K562 (cell line): ENCODE results near the gene RUNX1. TPM values are rescaled to one million over a fixed set of nuclear protein-coding genes. Genes with fewer than 3 reads are reported as not detected.
A peak's percentile ranks its signal among the peaks of the same experiment; 100 is the strongest.

ENCODE experiments used
- CBX5 ChIP-seq: IDR thresholded peaks from 2 replicates; pipeline ENCODE4 v1.6.1; 2014; ENCODE audit warnings: low read depth, borderline replicate concordance
- ELK1 ChIP-seq: sonication (generic); formaldehyde crosslinking; IDR thresholded peaks from 2 replicates; pipeline ENCODE4 v1.8.1; 2022; ENCODE audit warnings: missing genetic modification reagents
- ETV5 ChIP-seq: sonication (generic); formaldehyde crosslinking; IDR thresholded peaks from 2 replicates; pipeline ENCODE4 v1.4.0; 2020; ENCODE audit warnings: low read depth, mild to moderate bottlenecking, missing genetic modification reagents
- FOSL1 ChIP-seq: fragments of 200-800 bp; sonication (Bioruptor generic); conservative IDR thresholded peaks from 2 replicates; pipeline ENCODE4 v1.6.1; 2016; ENCODE audit warnings: missing genetic modification characterization, missing compliant biosample characterization
- HDAC6 ChIP-seq: IDR thresholded peaks from 2 replicates; pipeline ENCODE4 v1.6.1; 2012; ENCODE audit warnings: low read depth, mild to moderate bottlenecking, control low read depth, inconsistent platforms, low read length, moderate library complexity
- HMG20B ChIP-seq: fragments of 250-450 bp; sonication (Bioruptor Pico); IDR thresholded peaks from 2 replicates; pipeline ENCODE4 v1.5.0; 2021; ENCODE audit warnings: mild to moderate bottlenecking
- NCOA4 ChIP-seq: fragments of 450-650 bp; IDR thresholded peaks from 2 replicates; pipeline ENCODE4 v1.6.1; 2018; ENCODE audit warnings: mild to moderate bottlenecking; ENCODE audit not compliant: partially characterized antibody
- NFRKB ChIP-seq: fragments of 450-650 bp; IDR thresholded peaks from 2 replicates; pipeline ENCODE4 v1.6.1; 2016; ENCODE audit warnings: low read depth
- POLR2G ChIP-seq: fragments of 200-400 bp; formaldehyde crosslinking; IDR thresholded peaks from 2 replicates; pipeline ENCODE4 v1.6.1; 2017; ENCODE audit warnings: low read depth, mild to moderate bottlenecking, antibody characterized with exemption, low read length, moderate library complexity
- PYGO2 ChIP-seq: fragments of 450-650 bp; IDR thresholded peaks from 2 replicates; pipeline ENCODE4 v1.6.1; 2016; ENCODE audit warnings: mild to moderate bottlenecking, missing genetic modification characterization, moderate library complexity, missing compliant biosample characterization
- RBM15 ChIP-seq: fragments of 200-400 bp; formaldehyde crosslinking; IDR thresholded peaks from 2 replicates; pipeline ENCODE4 v1.6.1; 2018; ENCODE audit warnings: mild to moderate bottlenecking, low read length, moderate library complexity; ENCODE audit not compliant: insufficient read depth
- SRSF7 ChIP-seq: fragments of 200-400 bp; formaldehyde crosslinking; optimal IDR thresholded peaks from 2 replicates; pipeline ENCODE3; 2017; ENCODE audit warnings: mild to moderate bottlenecking, low read depth, low read length
- TBP ChIP-seq: optimal IDR thresholded peaks from 2 replicates; pipeline ENCODE3; 2011; ENCODE audit warnings: low read depth, low read length, improper control_type of control experiment
- ZNF253 ChIP-seq: fragments of 250-450 bp; sonication (Bioruptor Pico); conservative IDR thresholded peaks from 2 replicates; pipeline ENCODE4 v1.6.1; 2021; ENCODE audit warnings: mild to moderate bottlenecking
- polyA plus RNA-seq, 8 experiments: library from polyadenylated mRNA; depleted of rRNA in 4 of 8; stranded (reverse) in 5 of 8; unstranded in 3 of 8; fragments of >200 nt; fragmentation: Nextera tagmentation in 2 of 8; fragmentation: Illumina TruSeq in 1 of 8; extraction: Ambion mirVana in 2 of 8; extraction: Trizol in 1 of 8; gene quantifications; 2 replicates each; pipeline versions ENCODE4 v1.2.1 to v1.2.3, GENCODE V29; 2011 to 2014; ENCODE audit warnings: inconsistent platforms in 1 of 8, missing spikeins in 1 of 8
- total RNA-seq, 7 experiments: library from RNA; depleted of rRNA in 6 of 7; stranded (reverse); fragments of >200 nt in 6 of 7; fragmentation: Illumina TruSeq in 2 of 7; extraction: Trizol in 2 of 7; gene quantifications; 2 replicates each; pipeline versions ENCODE4 v1.2.1 to v1.2.3, GENCODE V29; 2011 to 2021; ENCODE audit warnings: low replicate concordance in 1 of 7
- TF ChIP-seq, protein P1 (sequence below): fragments of 450-650 bp; IDR thresholded peaks from 2 replicates; pipeline ENCODE4 v1.7.1; 2018; ENCODE audit warnings: mild to moderate bottlenecking, low read depth; ENCODE audit not compliant: partially characterized antibody
- TF ChIP-seq, protein P2 (sequence below): fragments of 150-350 bp; IDR thresholded peaks from 2 replicates; pipeline ENCODE4 v1.6.1; 2014; ENCODE audit warnings: low read depth, mild to moderate bottlenecking, low read length, borderline replicate concordance
- TF ChIP-seq, protein P3 (sequence below): fragments of 250-450 bp; sonication (Bioruptor Pico); IDR thresholded peaks from 2 replicates; pipeline ENCODE4 v1.4.0; 2020; ENCODE audit warnings: borderline replicate concordance
- TF ChIP-seq, protein P4 (sequence below): fragments of 450-650 bp; formaldehyde crosslinking; IDR thresholded peaks from 2 replicates; pipeline ENCODE4 v1.4.0; 2022; ENCODE audit warnings: missing genetic modification characterization

RUNX1 gene
- total and polyA plus RNA-seq, 9 of the 15 experiments (the other 6 are each of a cell fraction or from before 2014, with no cell fraction given): 2.2 to 68.6 (median 17.8) TPM

GRCh38 chr21:35051287-35051818, 2.3 kb upstream of the RUNX1 start (continued):
- TF ChIP-seq, protein P1, sequence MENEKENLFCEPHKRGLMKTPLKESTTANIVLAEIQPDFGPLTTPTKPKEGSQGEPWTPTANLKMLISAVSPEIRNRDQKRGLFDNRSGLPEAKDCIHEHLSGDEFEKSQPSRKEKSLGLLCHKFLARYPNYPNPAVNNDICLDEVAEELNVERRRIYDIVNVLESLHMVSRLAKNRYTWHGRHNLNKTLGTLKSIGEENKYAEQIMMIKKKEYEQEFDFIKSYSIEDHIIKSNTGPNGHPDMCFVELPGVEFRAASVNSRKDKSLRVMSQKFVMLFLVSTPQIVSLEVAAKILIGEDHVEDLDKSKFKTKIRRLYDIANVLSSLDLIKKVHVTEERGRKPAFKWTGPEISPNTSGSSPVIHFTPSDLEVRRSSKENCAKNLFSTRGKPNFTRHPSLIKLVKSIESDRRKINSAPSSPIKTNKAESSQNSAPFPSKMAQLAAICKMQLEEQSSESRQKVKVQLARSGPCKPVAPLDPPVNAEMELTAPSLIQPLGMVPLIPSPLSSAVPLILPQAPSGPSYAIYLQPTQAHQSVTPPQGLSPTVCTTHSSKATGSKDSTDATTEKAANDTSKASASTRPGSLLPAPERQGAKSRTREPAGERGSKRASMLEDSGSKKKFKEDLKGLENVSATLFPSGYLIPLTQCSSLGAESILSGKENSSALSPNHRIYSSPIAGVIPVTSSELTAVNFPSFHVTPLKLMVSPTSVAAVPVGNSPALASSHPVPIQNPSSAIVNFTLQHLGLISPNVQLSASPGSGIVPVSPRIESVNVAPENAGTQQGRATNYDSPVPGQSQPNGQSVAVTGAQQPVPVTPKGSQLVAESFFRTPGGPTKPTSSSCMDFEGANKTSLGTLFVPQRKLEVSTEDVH: no peak
- TF ChIP-seq SRSF7 (no peak), TBP (peak; percentile 58), POLR2G (peak; percentile 64), PYGO2 (tag) (no peak), CBX5 (peak; percentile 74; the same call in 1 of the 2 replicates), NCOA4 (no peak), NFRKB (no peak), ZNF253 (CRISPR knock-in tag) (no peak), ETV5 (CRISPR knock-in tag) (peak; percentile 91), FOSL1 (tag) (peak; percentile 76), HDAC6 (no peak), RBM15 (no peak), HMG20B (CRISPR knock-in tag) (no peak), ELK1 (CRISPR knock-in tag) (no peak)
- TF ChIP-seq, protein P2, sequence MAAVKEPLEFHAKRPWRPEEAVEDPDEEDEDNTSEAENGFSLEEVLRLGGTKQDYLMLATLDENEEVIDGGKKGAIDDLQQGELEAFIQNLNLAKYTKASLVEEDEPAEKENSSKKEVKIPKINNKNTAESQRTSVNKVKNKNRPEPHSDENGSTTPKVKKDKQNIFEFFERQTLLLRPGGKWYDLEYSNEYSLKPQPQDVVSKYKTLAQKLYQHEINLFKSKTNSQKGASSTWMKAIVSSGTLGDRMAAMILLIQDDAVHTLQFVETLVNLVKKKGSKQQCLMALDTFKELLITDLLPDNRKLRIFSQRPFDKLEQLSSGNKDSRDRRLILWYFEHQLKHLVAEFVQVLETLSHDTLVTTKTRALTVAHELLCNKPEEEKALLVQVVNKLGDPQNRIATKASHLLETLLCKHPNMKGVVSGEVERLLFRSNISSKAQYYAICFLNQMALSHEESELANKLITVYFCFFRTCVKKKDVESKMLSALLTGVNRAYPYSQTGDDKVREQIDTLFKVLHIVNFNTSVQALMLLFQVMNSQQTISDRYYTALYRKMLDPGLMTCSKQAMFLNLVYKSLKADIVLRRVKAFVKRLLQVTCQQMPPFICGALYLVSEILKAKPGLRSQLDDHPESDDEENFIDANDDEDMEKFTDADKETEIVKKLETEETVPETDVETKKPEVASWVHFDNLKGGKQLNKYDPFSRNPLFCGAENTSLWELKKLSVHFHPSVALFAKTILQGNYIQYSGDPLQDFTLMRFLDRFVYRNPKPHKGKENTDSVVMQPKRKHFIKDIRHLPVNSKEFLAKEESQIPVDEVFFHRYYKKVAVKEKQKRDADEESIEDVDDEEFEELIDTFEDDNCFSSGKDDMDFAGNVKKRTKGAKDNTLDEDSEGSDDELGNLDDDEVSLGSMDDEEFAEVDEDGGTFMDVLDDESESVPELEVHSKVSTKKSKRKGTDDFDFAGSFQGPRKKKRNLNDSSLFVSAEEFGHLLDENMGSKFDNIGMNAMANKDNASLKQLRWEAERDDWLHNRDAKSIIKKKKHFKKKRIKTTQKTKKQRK: no peak
- TF ChIP-seq, protein P3, sequence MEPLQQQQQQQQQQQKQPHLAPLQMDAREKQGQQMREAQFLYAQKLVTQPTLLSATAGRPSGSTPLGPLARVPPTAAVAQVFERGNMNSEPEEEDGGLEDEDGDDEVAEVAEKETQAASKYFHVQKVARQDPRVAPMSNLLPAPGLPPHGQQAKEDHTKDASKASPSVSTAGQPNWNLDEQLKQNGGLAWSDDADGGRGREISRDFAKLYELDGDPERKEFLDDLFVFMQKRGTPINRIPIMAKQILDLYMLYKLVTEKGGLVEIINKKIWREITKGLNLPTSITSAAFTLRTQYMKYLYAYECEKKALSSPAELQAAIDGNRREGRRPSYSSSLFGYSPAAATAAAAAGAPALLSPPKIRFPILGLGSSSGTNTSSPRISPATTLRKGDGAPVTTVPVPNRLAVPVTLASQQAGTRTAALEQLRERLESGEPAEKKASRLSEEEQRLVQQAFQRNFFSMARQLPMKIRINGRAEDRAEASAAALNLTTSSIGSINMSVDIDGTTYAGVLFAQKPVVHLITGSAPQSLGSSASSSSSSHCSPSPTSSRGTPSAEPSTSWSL (CRISPR knock-in tag): no peak
- TF ChIP-seq, protein P4, sequence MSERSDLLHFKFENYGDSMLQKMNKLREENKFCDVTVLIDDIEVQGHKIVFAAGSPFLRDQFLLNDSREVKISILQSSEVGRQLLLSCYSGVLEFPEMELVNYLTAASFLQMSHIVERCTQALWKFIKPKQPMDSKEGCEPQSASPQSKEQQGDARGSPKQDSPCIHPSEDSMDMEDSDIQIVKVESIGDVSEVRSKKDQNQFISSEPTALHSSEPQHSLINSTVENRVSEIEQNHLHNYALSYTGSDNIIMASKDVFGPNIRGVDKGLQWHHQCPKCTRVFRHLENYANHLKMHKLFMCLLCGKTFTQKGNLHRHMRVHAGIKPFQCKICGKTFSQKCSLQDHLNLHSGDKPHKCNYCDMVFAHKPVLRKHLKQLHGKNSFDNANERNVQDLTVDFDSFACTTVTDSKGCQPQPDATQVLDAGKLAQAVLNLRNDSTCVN (CRISPR knock-in tag): no peak
